ENCODE results near the gene AUTS2.

AUTS2 gene

DNA sequence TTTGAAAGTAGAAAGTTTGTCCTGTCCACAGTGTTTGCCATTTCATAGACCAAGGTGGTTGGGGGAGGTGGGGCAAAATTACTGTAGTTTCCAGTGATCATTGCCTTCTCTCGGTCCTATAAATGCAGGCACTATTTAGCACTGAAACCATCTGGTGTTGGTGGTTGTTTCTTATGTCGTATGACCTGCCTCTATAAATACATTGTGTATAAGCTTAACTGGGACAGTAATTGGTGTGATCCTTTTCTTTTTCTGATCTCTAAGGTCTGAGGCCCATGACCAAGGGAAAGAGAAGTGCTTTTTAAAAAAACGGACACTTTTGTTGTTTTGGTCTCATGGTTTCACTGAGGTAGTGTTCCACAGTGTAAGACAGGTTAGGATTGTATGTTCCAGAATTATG, 63.1 kb downstream of the AUTS2 start:
- no peak for DNase-seq

DNA sequence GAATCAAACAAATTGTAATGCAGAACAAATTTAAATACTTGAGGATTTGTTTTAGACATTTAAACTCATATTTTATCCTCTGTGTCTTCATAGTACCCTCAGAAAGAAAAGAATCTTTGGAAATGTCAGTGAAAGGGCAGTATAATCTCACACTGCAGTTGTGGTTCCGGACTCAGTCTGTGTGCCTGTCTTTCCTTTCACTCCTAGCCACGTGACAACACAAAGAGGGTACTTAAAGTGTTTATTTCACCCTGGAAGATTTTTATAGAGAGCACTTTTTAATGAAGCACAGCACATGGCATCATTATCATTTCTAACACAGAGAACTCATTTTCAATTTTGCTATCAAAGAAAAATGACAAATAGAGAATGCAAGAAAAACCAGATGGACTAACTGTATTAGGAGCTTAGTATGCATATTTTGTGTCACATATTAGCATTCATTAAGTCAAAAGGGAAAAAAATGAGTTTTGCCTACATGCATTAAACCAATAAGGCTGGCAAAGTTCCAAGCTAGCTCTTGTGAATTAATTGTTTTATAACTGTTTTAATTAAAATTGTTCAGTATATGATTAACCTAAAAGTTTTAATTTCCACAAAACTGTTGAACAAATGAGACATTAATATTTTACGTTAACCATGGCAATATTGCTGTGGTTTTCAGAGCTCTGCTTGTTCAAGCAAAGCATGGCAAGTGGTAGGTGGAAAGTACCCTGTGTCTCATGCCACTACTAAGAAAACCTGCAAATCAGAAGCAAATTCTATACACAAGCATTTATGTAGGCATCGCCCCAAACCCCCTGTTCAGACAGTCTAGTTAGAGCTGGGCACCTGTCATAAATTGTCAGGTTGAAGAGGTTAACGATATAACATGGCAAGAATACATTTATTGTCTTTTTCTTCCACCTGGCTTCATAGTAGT, 65.9 kb downstream of the AUTS2 start:
- DNase-seq = no peak

DNA sequence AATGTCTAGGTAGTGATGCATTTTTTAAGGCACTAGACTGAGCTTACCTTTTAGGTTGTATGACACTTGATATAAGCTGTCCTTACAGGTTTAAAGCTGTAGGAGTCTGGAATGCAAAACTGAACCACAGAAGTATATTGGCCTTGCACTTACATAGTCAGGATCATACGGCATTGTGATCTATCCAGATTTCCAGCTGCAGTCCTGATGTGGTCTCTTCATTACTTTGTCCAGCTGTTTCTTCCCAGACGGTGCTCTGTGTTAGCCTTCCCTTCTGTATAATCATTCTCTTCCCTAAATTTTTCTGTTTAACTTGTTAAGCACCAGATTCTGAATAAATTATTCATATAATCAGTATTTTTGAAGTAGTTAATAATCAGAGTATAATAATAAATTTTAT, 67.1 kb downstream of the AUTS2 start:
- DNase-seq = no peak

DNA sequence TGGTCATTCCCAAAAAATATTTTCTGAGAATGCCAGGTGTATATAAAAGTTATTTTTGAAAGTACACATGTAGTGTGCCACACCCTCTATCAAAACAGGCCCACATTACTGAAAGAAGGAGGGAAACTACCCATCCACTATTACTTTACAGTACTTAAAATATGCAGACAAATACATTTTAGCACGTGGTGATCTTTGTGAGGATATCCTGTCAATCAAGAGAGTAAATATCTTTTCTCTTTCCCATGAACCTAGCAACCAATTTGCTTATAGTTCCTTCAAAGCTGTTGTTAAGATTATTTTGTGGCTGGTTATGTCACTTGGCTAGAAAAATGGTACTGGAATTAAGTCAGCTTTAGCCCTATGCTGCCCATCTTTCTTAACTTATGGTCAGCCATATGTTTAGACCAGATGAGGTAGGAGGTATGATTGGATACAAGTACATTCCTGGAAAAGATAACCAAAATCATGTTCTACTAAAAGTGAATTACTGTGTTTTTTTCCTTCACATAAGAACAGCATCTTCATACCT, 70.1 kb downstream of the AUTS2 start:
- DNase-seq = no peak

DNA sequence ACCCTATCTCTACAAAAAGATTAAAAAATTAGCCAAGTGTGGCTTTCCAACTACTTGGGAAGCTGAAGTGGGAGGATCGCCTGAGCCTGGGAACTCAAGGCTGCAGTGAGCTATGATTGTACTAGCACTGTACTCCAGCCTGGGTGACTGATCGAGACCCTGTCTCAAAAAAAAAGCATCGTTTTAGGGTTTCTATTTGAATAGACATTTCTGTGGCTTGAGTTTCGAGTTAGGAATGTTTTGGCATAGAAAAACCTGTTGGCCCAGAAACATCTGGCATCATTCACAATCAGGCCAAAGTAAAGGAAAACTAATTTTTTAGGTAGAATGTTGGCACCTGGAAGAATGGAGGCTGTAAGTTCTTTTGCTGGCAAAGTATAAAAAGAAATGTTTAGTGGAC, 72.4 kb downstream of the AUTS2 start:
- DNase-seq = no peak

DNA sequence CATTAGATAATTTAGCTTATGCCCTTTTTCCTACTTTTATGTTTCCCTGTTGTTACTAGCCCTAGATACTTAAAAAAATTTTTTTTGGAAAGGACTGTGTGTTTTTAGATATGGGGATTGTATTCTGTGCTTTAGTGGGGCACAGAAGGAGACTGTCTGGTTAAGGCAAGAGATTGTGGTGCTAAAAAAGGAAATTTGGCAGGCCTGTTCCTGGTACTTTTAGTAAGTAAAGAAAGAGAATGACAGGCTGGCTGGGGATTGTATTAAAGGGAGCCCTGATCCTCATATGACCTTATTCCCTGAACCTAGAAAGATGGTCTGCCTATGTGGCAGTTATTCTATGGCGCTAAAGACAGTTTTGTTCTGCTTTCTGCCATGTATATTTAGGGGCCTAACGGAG, 74.8 kb downstream of the AUTS2 start:
- DNase-seq = no peak

- DNase-seq = no peak
These were observed 76.5 kb downstream of the AUTS2 start for GRCh38 chr7:69674701-69675182.

- DNase-seq = no peak
These were observed 78.0 kb downstream of the AUTS2 start for GRCh38 chr7:69676247-69676646.

DNA sequence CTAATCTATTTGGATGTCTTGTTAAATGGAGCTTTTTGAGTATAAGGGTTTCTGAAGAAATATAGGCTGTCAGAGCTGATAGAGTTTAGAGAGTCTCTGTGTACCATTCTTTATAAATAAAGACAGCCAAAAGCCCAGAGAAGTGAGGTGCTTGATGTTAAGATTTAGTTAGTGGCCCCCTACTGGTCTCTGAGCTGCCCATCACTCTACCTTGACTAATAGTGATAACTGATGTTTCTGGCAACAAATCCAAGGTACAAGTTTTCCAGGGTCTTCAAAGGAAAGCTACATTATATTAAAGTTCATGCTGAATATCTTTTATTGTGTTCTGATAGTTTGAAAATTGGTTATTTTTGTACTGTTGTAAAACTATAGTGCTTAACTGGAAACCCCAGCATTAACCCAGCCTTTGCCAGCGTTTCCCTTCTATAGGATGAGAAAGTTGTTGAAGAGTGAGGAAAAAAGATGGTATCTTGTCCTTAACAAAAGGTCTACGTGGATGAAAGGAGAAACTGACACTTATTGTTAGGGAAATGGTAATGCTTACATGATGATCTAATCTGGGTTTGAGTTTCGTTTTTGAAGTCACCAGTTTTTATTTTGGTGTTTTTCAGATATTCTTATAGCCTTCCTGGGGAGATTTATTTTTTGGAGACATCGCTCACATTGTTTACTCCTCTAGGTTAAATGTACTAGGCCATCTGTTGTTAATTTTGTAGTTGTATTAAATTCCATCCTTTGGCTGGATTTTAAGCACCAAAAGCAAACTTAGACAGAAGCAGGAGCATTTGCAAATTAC, 79.0 kb downstream of the AUTS2 start:
- no peak for DNase-seq

GRCh38 chr7:69677881-69678493, 79.7 kb downstream of the AUTS2 start:
- no peak for DNase-seq

GRCh38 chr7:69678494-69679187, 80.4 kb downstream of the AUTS2 start:
- no peak for DNase-seq

GRCh38 chr7:69681181-69681580, 82.9 kb downstream of the AUTS2 start:
- DNase-seq = no peak

DNA sequence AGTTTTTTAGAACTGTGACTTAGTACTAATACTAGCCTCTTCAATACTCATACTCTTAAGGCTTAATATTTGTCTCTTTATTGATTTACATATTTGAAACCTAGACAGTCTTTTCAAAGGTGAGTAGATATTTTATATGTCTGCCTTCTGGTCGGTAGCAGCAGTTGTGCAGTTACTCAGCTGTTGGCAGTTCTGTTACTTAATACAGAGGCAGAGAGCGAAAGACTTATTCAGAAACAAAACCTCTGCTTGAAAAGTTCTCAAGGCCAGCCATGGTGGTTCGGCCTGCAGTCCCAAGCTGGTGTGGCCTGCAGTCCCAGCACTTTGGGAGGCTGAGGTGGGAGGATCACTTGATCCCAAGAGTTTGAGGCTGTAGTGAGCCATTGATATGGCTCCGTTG, 84.2 kb downstream of the AUTS2 start:
- no peak for DNase-seq

DNA sequence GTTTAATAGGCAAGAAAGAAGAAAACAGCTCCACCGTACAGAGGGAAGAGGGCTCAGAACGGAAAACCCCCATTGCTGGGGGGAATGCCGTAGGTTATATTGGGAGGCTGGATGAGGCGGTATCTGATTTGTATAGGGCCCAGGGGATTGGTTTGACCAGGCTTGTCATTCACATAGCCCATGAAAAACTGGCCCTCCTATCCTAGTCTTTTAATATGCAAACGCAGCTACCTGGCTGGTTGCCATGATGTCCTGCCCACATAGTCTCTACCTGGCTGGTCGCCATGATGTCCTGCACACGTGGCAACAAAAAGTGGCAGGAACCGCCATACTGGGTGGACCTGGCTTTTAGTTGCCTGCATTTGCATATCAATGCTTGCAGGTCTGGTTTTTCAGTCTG, 84.7 kb downstream of the AUTS2 start:
- DNase-seq = no peak

DNA sequence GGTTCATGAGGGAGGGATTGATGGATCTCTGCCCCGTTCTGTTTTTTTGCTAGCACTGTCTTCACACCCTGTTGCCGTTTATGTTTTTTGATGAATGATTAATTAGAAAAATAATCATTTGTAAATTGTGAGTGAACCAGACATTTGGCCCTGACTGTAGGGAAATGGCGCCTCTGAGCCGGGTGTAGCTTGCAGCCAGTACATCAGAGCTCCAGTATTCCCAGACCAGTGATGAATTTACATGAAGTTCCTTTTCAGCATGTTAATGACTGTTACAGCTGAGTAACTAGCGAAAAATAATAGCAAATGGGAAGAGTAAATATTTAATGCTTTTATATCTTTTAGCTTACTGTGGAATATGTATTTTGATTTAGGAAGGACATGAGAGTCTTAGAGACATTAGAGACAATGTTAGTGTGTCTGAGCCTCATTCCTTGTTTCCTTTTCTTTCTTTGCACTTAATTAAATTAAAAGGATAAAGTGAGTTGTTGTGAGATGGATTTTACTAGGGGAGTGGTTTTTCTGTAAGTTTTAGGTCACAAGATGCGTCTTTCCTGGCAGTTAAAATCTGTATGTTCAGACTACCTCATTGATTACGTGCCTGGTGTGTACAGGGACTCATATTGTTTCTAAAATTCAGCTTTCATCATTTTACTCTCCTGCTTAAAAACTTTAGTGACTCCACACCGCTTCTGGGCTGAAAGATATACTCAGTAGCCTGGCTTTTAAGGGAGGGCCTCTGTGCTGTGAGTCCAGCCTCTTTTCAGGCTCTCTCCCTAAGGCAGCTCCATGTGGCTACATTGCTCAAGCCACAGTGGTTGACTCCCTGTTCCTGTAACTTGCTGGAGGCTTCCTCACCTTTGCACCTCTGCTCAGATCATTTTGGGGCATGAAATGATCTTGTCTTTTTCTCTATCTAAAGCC, 86.4 kb downstream of the AUTS2 start:
- DNase-seq = no peak

- DNase-seq = no peak
These were observed 87.0 kb downstream of the AUTS2 start for GRCh38 chr7:69685293-69685631.

GRCh38 chr7:69686366-69686765, 88.1 kb downstream of the AUTS2 start:
- DNase-seq = no peak

GRCh38 chr7:69687739-69688433, 89.6 kb downstream of the AUTS2 start:
- no peak for DNase-seq

GRCh38 chr7:69690329-69690728, 92.1 kb downstream of the AUTS2 start:
- DNase-seq = no peak

DNA sequence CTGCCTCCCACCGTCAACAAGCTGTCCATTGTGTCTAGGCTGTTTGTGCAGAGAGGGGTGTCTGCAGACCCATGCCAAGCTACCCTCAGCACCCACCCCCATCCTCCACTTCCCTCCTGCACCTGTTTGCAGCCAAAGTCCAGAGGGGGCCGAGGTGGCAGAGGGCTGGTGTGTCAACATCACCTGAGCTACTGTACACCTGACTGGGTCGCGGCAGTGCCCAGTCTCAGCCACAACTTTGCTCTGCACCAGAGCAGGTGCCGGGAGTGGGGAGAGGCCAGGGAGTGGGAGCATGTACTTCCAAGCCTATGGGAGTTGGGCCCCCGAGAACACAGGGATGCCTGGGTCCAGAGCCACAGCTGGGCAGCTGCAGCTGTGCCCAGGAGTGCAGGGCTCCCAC, 93.1 kb downstream of the AUTS2 start:
- DNase-seq = no peak

DNA sequence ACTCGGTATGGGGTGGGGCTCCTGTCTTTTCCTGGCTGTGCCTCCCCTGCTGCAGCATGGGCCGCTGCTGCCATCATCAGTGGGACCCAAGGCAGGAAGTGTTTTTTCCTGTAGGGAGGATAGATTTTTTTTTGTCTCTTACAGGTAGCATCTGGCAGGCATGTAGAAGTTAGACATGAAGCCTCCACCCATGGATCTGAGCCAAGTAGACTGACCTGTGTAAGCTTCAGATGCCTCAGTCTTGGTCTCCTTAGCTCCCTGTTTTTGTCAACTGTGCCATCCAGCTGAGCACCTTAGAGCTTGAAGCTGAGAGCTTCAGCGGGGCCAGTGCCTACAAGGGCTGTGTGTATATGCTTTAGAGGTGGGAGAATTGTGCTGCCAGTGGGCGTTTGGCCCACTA, 93.5 kb downstream of the AUTS2 start:
- DNase-seq = no peak
